ENCODE results near the gene RPL28. TPM values are rescaled to one million over a fixed set of nuclear protein-coding genes. Genes with fewer than 3 reads are reported as not detected.

Gene RPL28
- total and polyA plus RNA-seq, 2 of the 13 experiments (the other 11 are each of a cell fraction or from before 2014, with no cell fraction given) = 105 to 420 TPM

- TF ChIP-seq HMGXB4 (CRISPR knock-in tag; IDR thresholded peaks at IDR 0.05; ENCODE audit: borderline replicate concordance in 1 of 2, low read depth in 1 of 2) (peak in 1 of 2 experiments; percentile 22; a peak in 1 of 4 replicates), ZNF503 (CRISPR knock-in tag; IDR thresholded peaks at IDR 0.05) (no peak), TFDP2 (CRISPR knock-in tag; IDR thresholded peaks at IDR 0.05) (peak; percentile 84), ZFP37 (CRISPR knock-in tag; IDR thresholded peaks at IDR 0.05; ENCODE audit: borderline replicate concordance) (no peak), ZNF563 (CRISPR knock-in tag; IDR thresholded peaks at IDR 0.05) (no peak; the same call in 1 of the 2 replicates), ZFY (CRISPR knock-in tag; IDR thresholded peaks at IDR 0.05) (peak; percentile 45; the same call in 1 of the 2 replicates), RAD21 (CRISPR knock-in tag; IDR thresholded peaks at IDR 0.05) (peak; percentile 19; the same call in 1 of the 2 replicates), ZNF280D (CRISPR knock-in tag; IDR thresholded peaks at IDR 0.05) (no peak), CBX2 (IDR thresholded peaks at IDR 0.05; ENCODE audit: low read depth, low read length) (no peak), CBX2 (CRISPR knock-in tag; IDR thresholded peaks at IDR 0.05; ENCODE audit: low read depth) (no peak), ZBTB44 (CRISPR knock-in tag; IDR thresholded peaks at IDR 0.05) (no peak), ZFX (CRISPR knock-in tag; IDR thresholded peaks at IDR 0.05; ENCODE audit: low read depth) (peak; percentile 37; the same call in 1 of the 2 replicates), ZNF547 (CRISPR knock-in tag; IDR thresholded peaks at IDR 0.05) (no peak), KDM5A (IDR thresholded peaks at IDR 0.05; ENCODE audit: borderline replicate concordance, low read length) (no peak; the same call in 1 of the 2 replicates), ZNF251 (CRISPR knock-in tag; IDR thresholded peaks at IDR 0.05) (no peak)
These were observed 46.4 kb upstream of the RPL28 start, which contains the start of gene KMT5C (continued) for GRCh38 chr19:55339105-55339888.

Measured in HepG2 (cell line).